ENCODE results near the gene CTSL.

Gene CTSL

GRCh38 chr9:87725900-87726709 is at the start of gene CTSL:
TSS of gene CTSL (plus strand) at chr9:87726119. CDS start at chr9:87727604, 1,485 bp downstream.
- DNase-seq (ENCODE audit: low read depth) = peak; percentile 78

GRCh38 chr9:87676976-87677775 is 48.7 kb upstream of the CTSL start:
- DNase-seq (ENCODE audit: low read depth) = peak; percentile 81

- no peak for DNase-seq (ENCODE audit: low read depth)
These were observed 47.9 kb upstream of the CTSL start for GRCh38 chr9:87677776-87678587.

- peak; percentile 68 for DNase-seq (ENCODE audit: low read depth)
These were observed 47.1 kb upstream of the CTSL start for GRCh38 chr9:87678650-87679355.

GRCh38 chr9:87681271-87682061 is 44.5 kb upstream of the CTSL start:
- DNase-seq (ENCODE audit: low read depth) = no peak

- no peak for DNase-seq (ENCODE audit: low read depth)
These were observed 43.8 kb upstream of the CTSL start for GRCh38 chr9:87682085-87682484.

GRCh38 chr9:87682618-87683017 is 43.3 kb upstream of the CTSL start:
- DNase-seq (ENCODE audit: low read depth) = no peak

GRCh38 chr9:87683751-87684626 is 41.9 kb upstream of the CTSL start:
- no peak for DNase-seq (ENCODE audit: low read depth)

- no peak for DNase-seq (ENCODE audit: low read depth)
These were observed 41.2 kb upstream of the CTSL start for GRCh38 chr9:87684627-87685219.

- DNase-seq (ENCODE audit: low read depth) = peak; percentile 24
These were observed 40.5 kb upstream of the CTSL start for GRCh38 chr9:87685441-87685840.

GRCh38 chr9:87685871-87686519 is 39.9 kb upstream of the CTSL start:
- DNase-seq (ENCODE audit: low read depth) = peak; percentile 49

- DNase-seq (ENCODE audit: low read depth) = no peak
These were observed 39.3 kb upstream of the CTSL start for GRCh38 chr9:87686520-87687090.

- DNase-seq (ENCODE audit: low read depth) = no peak
These were observed 38.7 kb upstream of the CTSL start for GRCh38 chr9:87687207-87687606.

GRCh38 chr9:87694236-87694755 is 31.6 kb upstream of the CTSL start:
- no peak for DNase-seq (ENCODE audit: low read depth)

GRCh38 chr9:87695523-87695922 is 30.4 kb upstream of the CTSL start:
- DNase-seq (ENCODE audit: low read depth) = no peak

GRCh38 chr9:87696641-87697040 is 29.3 kb upstream of the CTSL start:
- no peak for DNase-seq (ENCODE audit: low read depth)

- no peak for DNase-seq (ENCODE audit: low read depth)
These were observed 27.7 kb upstream of the CTSL start for GRCh38 chr9:87698069-87698809.

GRCh38 chr9:87699835-87700234 is 26.1 kb upstream of the CTSL start:
- no peak for DNase-seq (ENCODE audit: low read depth)
